Measurements from ENCODE around the gene ATRAID.

DNA sequence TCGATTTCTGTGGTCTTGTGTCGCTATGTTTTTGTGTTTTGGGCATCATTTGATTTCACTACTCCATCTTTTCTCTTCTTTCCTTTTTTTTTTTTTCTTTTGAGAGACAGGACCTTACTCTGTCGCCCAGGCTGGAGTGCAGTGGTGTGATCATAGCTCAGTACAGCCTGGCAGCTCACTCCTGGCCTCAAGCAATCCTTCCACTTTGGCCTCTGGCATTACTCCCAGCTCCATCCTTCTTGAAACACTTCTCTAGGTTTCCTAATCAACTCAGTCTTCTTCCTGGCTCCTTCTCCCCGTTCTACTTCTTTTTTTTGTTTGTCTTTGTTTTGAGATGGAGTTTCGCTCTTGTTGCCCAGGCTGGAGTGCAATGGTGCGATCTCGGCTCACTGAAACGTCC is 36.5 kb upstream of the ATRAID start:
- TF ChIP-seq, protein P1, sequence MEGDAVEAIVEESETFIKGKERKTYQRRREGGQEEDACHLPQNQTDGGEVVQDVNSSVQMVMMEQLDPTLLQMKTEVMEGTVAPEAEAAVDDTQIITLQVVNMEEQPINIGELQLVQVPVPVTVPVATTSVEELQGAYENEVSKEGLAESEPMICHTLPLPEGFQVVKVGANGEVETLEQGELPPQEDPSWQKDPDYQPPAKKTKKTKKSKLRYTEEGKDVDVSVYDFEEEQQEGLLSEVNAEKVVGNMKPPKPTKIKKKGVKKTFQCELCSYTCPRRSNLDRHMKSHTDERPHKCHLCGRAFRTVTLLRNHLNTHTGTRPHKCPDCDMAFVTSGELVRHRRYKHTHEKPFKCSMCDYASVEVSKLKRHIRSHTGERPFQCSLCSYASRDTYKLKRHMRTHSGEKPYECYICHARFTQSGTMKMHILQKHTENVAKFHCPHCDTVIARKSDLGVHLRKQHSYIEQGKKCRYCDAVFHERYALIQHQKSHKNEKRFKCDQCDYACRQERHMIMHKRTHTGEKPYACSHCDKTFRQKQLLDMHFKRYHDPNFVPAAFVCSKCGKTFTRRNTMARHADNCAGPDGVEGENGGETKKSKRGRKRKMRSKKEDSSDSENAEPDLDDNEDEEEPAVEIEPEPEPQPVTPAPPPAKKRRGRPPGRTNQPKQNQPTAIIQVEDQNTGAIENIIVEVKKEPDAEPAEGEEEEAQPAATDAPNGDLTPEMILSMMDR (IDR thresholded peaks at IDR 0.05; ENCODE audit: low read length): no peak
- TF ChIP-seq EZH2phosphoT487 (IDR thresholded peaks at IDR 0.05; ENCODE audit: low read length) (no peak), EZH2 (optimal IDR thresholded peaks at IDR 0.05; ENCODE audit: low read depth, low read length) (no peak)
